ENCODE results near the gene TMEM213. TPM values are rescaled to one million over a fixed set of nuclear protein-coding genes. Genes with fewer than 3 reads are reported as not detected.

TMEM213 gene
- total RNA-seq, 1 experiment from 2014 or later: not detected

GRCh38 chr7:138848056-138848980 is 50.5 kb downstream of the TMEM213 start:
- POLR2A ChIA-PET: no interaction called here
- H3K27ac ChIP-seq (ENCODE audit: low read length): no peak overlapping the region

More at GRCh38 chr7:138848056-138848980, 50.5 kb downstream of the TMEM213 start:
- TF ChIP-seq POLR2AphosphoS5 (IDR thresholded peaks at IDR 0.05; ENCODE audit: low read depth, low read length) (no peak), CTCF (IDR thresholded peaks at IDR 0.05) (no peak), TCF7L2 (IDR thresholded peaks at IDR 0.05; ENCODE audit: low read depth, low read length) (no peak), REST (IDR thresholded peaks at IDR 0.05; ENCODE audit: insufficient read depth in 1 of 2, low read depth in 2 of 2, low read length in 1 of 2) (no peak), SIN3A (IDR thresholded peaks at IDR 0.05; ENCODE audit: borderline replicate concordance, insufficient read depth, low read depth, low read length) (no peak)
- Histone ChIP-seq H3K4me1 (ENCODE audit: control insufficient read depth, insufficient read depth, low read length) (no peaks in the 10 kb centered on the region), H3K27me3 (ENCODE audit: control insufficient read depth, insufficient read depth, low read length) (no peaks in the 10 kb centered on the region), H3K4me3 (ENCODE audit: low read depth in 2 of 2, low read length in 2 of 2) (no peak overlapping the region), H3K36me3 (ENCODE audit: control insufficient read depth, insufficient read depth, low read length) (no peaks in the 10 kb centered on the region; the same call in 1 of the 2 replicates), H3K9me3 (ENCODE audit: control insufficient read depth, insufficient read depth, low read depth, low read length) (no peaks in the 10 kb centered on the region)
- intact Hi-C loops (cut with micrococcal nuclease; ENCODE audit: unreplicated experiment): no loop called here
- in situ Hi-C loops (cut with HindIII; ENCODE audit: low pct_unique_long_range_greater_than_20kb, low sequenced_read_pairs): no loop called here
- no peak for ATAC-seq
- CTCF ChIA-PET: interaction anchor here (0.5 kb wide), 1 partner anchor 28 kb away, joined by 3 read pairs; no protein-coding TSS in a partner anchor
- no peak for DNase-seq (ENCODE audit: low read depth, low spot score)
- no TSS peak for BruUV-seq (replicated peaks)
